ENCODE measurements around the gene MAP3K21.
A peak's percentile ranks its signal among the peaks of the same experiment; 100 is the strongest.

DNA sequence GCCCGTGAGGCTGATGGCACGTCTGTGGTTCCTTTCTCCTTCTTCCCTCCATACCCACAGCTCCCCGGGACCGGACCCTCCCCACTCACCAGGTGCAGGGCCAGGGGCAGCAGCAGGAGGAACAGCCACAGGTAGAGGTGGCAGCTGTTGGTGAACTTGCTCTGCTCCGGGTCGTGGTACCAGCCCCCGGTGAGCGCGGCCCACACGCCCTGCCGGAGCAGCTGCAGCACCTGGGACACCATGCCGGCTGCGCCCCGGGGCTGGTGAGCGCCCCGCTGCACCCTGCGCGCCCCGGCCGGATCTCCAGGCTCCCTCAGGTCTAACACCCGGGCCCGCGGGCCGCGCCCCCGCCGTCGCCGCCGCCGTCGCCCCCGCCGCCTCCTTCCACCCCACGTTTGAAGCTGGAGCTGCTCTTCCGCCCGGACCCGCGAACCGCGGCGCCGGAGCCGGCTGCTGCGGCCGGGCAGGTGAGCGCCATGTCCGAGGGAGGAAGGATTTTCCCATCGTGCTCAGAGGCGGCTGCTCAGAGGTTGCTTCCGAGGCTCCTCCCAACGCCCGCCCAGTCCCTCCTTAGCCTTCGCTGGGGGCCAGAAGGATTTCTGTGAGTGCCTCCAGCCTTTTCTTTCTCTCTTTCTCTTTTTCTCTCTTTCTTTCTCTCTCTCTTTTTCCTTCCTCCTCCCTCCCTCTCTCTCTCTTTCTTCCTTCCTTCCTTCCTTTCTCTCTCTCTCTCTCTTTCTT, 32.1 kb upstream of the MAP3K21 start, which contains the start of gene PCNX2:
- TF ChIP-seq CTCF (IDR thresholded peaks at IDR 0.05) (no peak), POLR2AphosphoS5 (IDR thresholded peaks at IDR 0.05) (peak; percentile 47)
